ENCODE results near the gene TTC39A.

TTC39A gene

GRCh38 chr1:51330331-51331201 is at the start of gene TTC39A:
TTC39A (minus strand) TSS chr1:51330562; CDS start chr1:51330477, 85 bp downstream.
- no peak for DNase-seq

GRCh38 chr1:51378871-51379270 is 48.5 kb upstream of the TTC39A start:
- DNase-seq, result no peak

- no peak for DNase-seq
Observed at GRCh38 chr1:51373898-51374297, 43.5 kb upstream of the TTC39A start.

GRCh38 chr1:51372561-51372960 is 42.2 kb upstream of the TTC39A start:
- DNase-seq, result no peak

- DNase-seq, result no peak
Observed at GRCh38 chr1:51369171-51369570, 38.8 kb upstream of the TTC39A start.

- DNase-seq, result no peak
Observed at GRCh38 chr1:51365774-51366173, 35.4 kb upstream of the TTC39A start.

GRCh38 chr1:51359879-51360278 is 29.5 kb upstream of the TTC39A start:
- no peak for DNase-seq

GRCh38 chr1:51355382-51355781 is 25.0 kb upstream of the TTC39A start:
- DNase-seq, result no peak

- no peak for DNase-seq
Observed at GRCh38 chr1:51354416-51354815, 24.1 kb upstream of the TTC39A start.

- DNase-seq, result no peak
Observed at GRCh38 chr1:51351907-51352306, 21.5 kb upstream of the TTC39A start.

- no peak for DNase-seq
Observed at GRCh38 chr1:51349862-51350261, 19.5 kb upstream of the TTC39A start.

- DNase-seq, result no peak
Observed at GRCh38 chr1:51348147-51348527, 17.8 kb upstream of the TTC39A start.

GRCh38 chr1:51347398-51348146 is 17.2 kb upstream of the TTC39A start:
- no peak for DNase-seq

- DNase-seq, result no peak
Observed at GRCh38 chr1:51346086-51346942, 16.0 kb upstream of the TTC39A start.

- no peak for DNase-seq
Observed at GRCh38 chr1:51345300-51345687, 14.9 kb upstream of the TTC39A start.

- DNase-seq, result no peak
Observed at GRCh38 chr1:51344602-51345299, 14.4 kb upstream of the TTC39A start.

GRCh38 chr1:51344276-51344601 is 13.9 kb upstream of the TTC39A start:
- no peak for DNase-seq

- DNase-seq, result no peak
Observed at GRCh38 chr1:51343624-51344023, 13.3 kb upstream of the TTC39A start.

GRCh38 chr1:51342591-51343206 is 12.3 kb upstream of the TTC39A start:
- DNase-seq, result no peak

GRCh38 chr1:51341876-51342496 is 11.6 kb upstream of the TTC39A start:
- no peak for DNase-seq

GRCh38 chr1:51340380-51340779 is 10.0 kb upstream of the TTC39A start:
- DNase-seq, result no peak

- no peak for DNase-seq
Observed at GRCh38 chr1:51336711-51337110, 6.3 kb upstream of the TTC39A start.
